Keratinocyte (primary cell): Measurements from ENCODE around the gene SCUBE2. TPM values are rescaled to one million over a fixed set of nuclear protein-coding genes. Genes with fewer than 3 reads are reported as not detected.

Experiments used
- DNase-seq: peaks from one replicate; pipeline ENCODE4 v3.0.0-alpha.2; 2011; ENCODE audit warnings: low read depth, missing footprints, low spot score
- FAIRE-seq: peaks from 2 replicates; lab custom pipeline; 2011; peaks lifted over from hg19 to GRCh38; lab: Jason Lieb, UNC
- H2AFZ ChIP-seq: 2 replicates; pipeline ENCODE4 v1.6.0; 2012; ENCODE audit warnings: low read length, control low read depth, inconsistent platforms; ENCODE audit not compliant: control insufficient read depth
- H3K27ac ChIP-seq: 2 replicates; pipeline ENCODE4 v1.5.1; 2011; ENCODE audit warnings: low read length; ENCODE audit not compliant: control insufficient read depth, insufficient read depth
- H3K27me3 ChIP-seq: 3 replicates; pipeline ENCODE4 v1.6.0; 2011; ENCODE audit warnings: low read length; ENCODE audit not compliant: control insufficient read depth, insufficient read depth; ENCODE audit errors: extremely low read depth
- H3K36me3 ChIP-seq, 2 experiments: 2 replicates in 1 of 2; 3 replicates in 1 of 2; pipeline ENCODE4 v1.5.1; 2011; ENCODE audit warnings: low read length in 2 of 2, mild to moderate bottlenecking in 1 of 2; ENCODE audit not compliant: control insufficient read depth in 2 of 2, insufficient read depth in 2 of 2; ENCODE audit errors: extremely low read depth in 1 of 2
- H3K4me1 ChIP-seq: 3 replicates; pipeline ENCODE4 v1.5.1; 2011; ENCODE audit warnings: low read length; ENCODE audit not compliant: control insufficient read depth, insufficient read depth; ENCODE audit errors: extremely low read depth
- H3K4me2 ChIP-seq: 3 replicates; pipeline ENCODE4 v1.6.0; 2011; ENCODE audit warnings: low read depth, low read length; ENCODE audit not compliant: control insufficient read depth, insufficient read depth; ENCODE audit errors: extremely low read depth
- H3K4me3 ChIP-seq, 3 experiments: fragments of 200-600 bp in 1 of 3; sonication (generic) in 1 of 3; 2 replicates in 2 of 3; 3 replicates in 1 of 3; pipeline ENCODE4 v1.5.1; 2011 to 2016; ENCODE audit warnings: low read length in 3 of 3, mild to moderate bottlenecking in 3 of 3, control low read depth in 2 of 3, inconsistent platforms in 1 of 3, low read depth in 1 of 3, mixed read lengths in 1 of 3, mixed run types in 1 of 3, moderate library complexity in 1 of 3; ENCODE audit not compliant: control insufficient read depth in 2 of 3, insufficient read depth in 2 of 3; ENCODE audit errors: extremely low read depth in 1 of 3
- H3K79me2 ChIP-seq: 2 replicates; pipeline ENCODE4 v1.6.0; 2012; ENCODE audit warnings: low read length; ENCODE audit not compliant: control insufficient read depth, insufficient read depth
- H3K9ac ChIP-seq: 3 replicates; pipeline ENCODE4 v1.6.0; 2011; ENCODE audit warnings: low read length; ENCODE audit not compliant: control insufficient read depth, insufficient read depth; ENCODE audit errors: extremely low read depth
- H3K9me1 ChIP-seq: 3 replicates; pipeline ENCODE4 v1.6.0; 2011; ENCODE audit warnings: low read length; ENCODE audit not compliant: control insufficient read depth, insufficient read depth; ENCODE audit errors: extremely low read depth
- H3K9me3 ChIP-seq: 2 replicates; pipeline ENCODE4 v1.5.1; 2012; ENCODE audit warnings: low read depth, low read length; ENCODE audit not compliant: control insufficient read depth
- H4K20me1 ChIP-seq: 3 replicates; pipeline ENCODE4 v1.6.0; 2011; ENCODE audit warnings: low read length; ENCODE audit not compliant: control insufficient read depth, insufficient read depth; ENCODE audit errors: extremely low read depth
- CTCF ChIP-seq, 3 experiments: IDR thresholded peaks in 1 of 3; conservative IDR thresholded peaks in 1 of 3; optimal IDR thresholded peaks in 1 of 3; 2 replicates in 2 of 3; 3 replicates in 1 of 3; pipeline versions ENCODE3 to v1.5.1; 2011; ENCODE audit warnings: low read length in 3 of 3, mild to moderate bottlenecking in 3 of 3, moderate library complexity in 2 of 3, control low read depth in 1 of 3, inconsistent platforms in 1 of 3; ENCODE audit not compliant: insufficient read depth in 2 of 3; ENCODE audit errors: extremely low read depth in 1 of 3
- EZH2 ChIP-seq: IDR thresholded peaks from one replicate; pipeline ENCODE4 v1.6.1; 2012; ENCODE audit warnings: inconsistent platforms, mild to moderate bottlenecking, low read length, moderate library complexity
- dilution Hi-C: fragments of 300-500 bp; cut with MboI; formaldehyde crosslinking; loops from one replicate; pipeline ENCODE4 v1.7.0; 2020; ENCODE audit warnings: low sequenced_read_pairs; ENCODE audit not compliant: extremely low pct_ligation_motif_present
- polyA plus RNA-seq, 5 experiments: library from polyadenylated mRNA; depleted of rRNA in 3 of 5; stranded (reverse) in 3 of 5; stranded (forward) in 1 of 5; unstranded in 1 of 5; fragments of >200 nt; gene quantifications; 1 replicate in 1 of 5; 2 replicates in 3 of 5; 3 replicates in 1 of 5; pipeline versions ENCODE4 v1.2.1 to v1.2.3, GENCODE V29; 2011 to 2012; ENCODE audit warnings: missing spikeins in 2 of 5, low read depth in 1 of 5, low replicate concordance in 1 of 5

The SCUBE2 gene
- polyA plus RNA-seq, 1 donor (not counting 4 experiments of a cell fraction or from before 2014, with no cell fraction given) = 1.5 TPM

- no peak for DNase-seq
- no peak for FAIRE-seq
- no peak overlapping the region for H2AFZ ChIP-seq
These were observed 66.1 kb downstream of the SCUBE2 start for GRCh38 chr11:9025101-9025850.

GRCh38 chr11:9022961-9023680 is 68.3 kb downstream of the SCUBE2 start:
- no peaks in the 10 kb centered on the region for H3K4me1 ChIP-seq
- H3K9ac ChIP-seq = no peak overlapping the region
- H3K27me3 ChIP-seq = no peaks in the 10 kb centered on the region
- no peaks in the 10 kb centered on the region for H4K20me1 ChIP-seq
- H3K4me2 ChIP-seq = no peak overlapping the region
- FAIRE-seq = no peak
- no peak overlapping the region for H3K4me3 ChIP-seq
- H3K36me3 ChIP-seq = no peaks in the 10 kb centered on the region
- no peak for TF ChIP-seq CTCF (optimal IDR thresholded peaks at IDR 0.05 in 1 of 3, IDR thresholded peaks at IDR 0.05 in 1 of 3, conservative IDR thresholded peaks at IDR 0.05 in 1 of 3; ENCODE audit: extremely low read depth in 1 of 3, insufficient read depth in 2 of 3, low read length in 3 of 3)
- DNase-seq = no peak
- H3K79me2 ChIP-seq = no peaks in the 10 kb centered on the region
- no peak overlapping the region for H3K27ac ChIP-seq
- H3K9me1 ChIP-seq = no peaks in the 10 kb centered on the region
- dilution Hi-C loops = no loop called here
- no peak overlapping the region for H2AFZ ChIP-seq
- H3K9me3 ChIP-seq = no peaks in the 10 kb centered on the region

More at GRCh38 chr11:9025101-9025850, 66.1 kb downstream of the SCUBE2 start:
- no peaks in the 10 kb centered on the region for H3K4me1 ChIP-seq
- H3K9me1 ChIP-seq = no peaks in the 10 kb centered on the region
- H4K20me1 ChIP-seq = no peaks in the 10 kb centered on the region
- no peaks in the 10 kb centered on the region for H3K9me3 ChIP-seq
- dilution Hi-C loops = no loop called here
- H3K27ac ChIP-seq = no peak overlapping the region
- no peaks in the 10 kb centered on the region for H3K27me3 ChIP-seq
- no peaks in the 10 kb centered on the region for H3K36me3 ChIP-seq
- TF ChIP-seq EZH2 (no peak), CTCF (optimal IDR thresholded peaks at IDR 0.05 in 1 of 3, IDR thresholded peaks at IDR 0.05 in 1 of 3, conservative IDR thresholded peaks at IDR 0.05 in 1 of 3; ENCODE audit: extremely low read depth in 1 of 3, insufficient read depth in 2 of 3, low read length in 3 of 3) (no peak)
- H3K79me2 ChIP-seq = no peaks in the 10 kb centered on the region
- H3K4me3 ChIP-seq = no peak overlapping the region
- no peak overlapping the region for H3K4me2 ChIP-seq
- no peak overlapping the region for H3K9ac ChIP-seq
